Measurements from ENCODE around the gene STXBP6.

STXBP6 gene

DNA sequence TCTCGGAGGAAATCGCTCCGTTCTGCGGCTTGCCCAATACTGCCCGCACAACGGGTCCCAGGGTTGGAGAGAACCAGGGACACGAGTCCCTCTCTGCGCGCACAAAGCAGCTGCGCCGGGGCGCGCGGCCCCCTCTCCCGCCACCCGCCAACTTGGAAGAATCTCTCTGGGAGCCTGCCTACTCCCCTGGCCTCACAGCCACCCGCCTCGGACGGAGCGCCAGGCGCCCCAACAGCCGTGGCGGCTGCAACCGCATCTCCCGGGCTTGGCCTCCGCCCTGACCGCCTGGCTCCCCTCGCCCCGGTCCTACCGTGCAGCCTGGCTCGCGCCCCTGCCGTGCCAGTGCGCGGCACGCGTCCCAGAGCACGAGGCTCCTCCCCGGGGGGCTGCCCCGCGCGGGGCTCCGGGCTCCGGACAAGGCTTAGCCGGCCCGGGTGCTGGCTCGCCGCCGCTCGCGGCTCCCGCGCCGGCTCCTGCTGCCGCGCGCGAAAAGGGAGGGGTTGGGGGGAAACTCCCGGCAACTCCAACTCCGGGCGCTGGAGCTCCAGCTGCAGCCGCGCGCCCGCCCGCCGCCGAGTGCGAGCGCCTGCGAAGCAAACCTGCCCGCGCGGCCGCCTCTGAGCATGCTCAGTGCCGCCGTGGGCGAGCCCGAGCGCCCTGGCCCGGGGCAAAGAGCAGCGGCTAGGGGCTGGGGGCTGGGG is at the start of gene STXBP6:
TSS of gene STXBP6 (minus strand) at position 580 of the 701 bp plus-strand sequence. CDS start 75,329 bp downstream, outside the sequence.
- DNase-seq: no peak

DNA sequence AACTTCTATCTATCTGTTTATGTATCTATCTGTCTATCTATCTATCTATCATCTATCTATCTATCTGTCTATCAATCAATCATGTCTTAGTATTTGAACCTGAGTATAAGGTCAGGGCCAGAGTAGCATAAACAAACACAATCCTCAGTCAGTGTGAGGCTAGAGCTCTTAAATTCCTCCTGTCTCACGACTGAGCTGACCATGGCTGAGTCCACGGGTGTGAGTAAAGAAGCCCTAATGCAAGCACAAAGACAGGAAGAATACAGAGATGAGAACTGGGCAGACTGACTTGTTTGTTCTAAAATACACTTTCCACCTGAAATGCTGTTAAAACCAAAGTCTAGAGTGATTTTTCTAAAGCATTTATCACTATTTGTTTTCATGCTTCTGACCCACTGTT is 47.2 kb upstream of the STXBP6 start:
- no peak for DNase-seq

DNA sequence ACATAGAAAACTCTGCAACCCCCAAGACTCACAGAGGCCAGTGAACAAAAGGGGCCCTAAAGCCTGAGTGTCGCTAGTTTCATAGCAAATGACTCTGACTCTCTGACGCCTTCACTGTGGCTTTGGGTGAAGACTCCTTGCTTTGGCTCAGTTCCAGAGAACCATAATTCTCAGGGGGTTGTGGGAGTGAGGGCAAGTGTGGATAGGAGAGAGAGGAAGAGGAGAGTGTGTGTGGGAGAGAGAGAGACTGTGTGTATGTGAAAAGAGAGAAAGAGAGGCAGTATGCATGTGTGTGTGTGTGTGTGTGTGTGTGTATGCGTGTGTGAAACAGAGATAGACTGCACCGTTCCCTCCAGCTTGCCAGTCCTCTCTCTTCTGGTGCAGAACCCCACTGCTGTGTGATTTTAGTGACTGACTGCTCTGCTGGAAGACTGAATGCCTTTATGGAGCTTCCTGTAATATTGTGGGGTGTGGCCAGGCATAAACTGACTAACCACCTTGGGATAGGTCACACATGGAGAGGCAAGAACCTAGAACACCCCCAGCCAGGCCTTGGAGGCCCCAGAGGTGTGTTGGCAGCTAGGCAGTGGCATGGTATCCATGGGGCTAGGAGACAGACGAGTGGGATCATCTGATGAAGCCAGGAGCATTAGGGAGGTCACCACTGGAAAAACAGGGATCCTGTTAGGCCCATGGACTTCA is 45.9 kb upstream of the STXBP6 start:
- no peak for DNase-seq

DNA sequence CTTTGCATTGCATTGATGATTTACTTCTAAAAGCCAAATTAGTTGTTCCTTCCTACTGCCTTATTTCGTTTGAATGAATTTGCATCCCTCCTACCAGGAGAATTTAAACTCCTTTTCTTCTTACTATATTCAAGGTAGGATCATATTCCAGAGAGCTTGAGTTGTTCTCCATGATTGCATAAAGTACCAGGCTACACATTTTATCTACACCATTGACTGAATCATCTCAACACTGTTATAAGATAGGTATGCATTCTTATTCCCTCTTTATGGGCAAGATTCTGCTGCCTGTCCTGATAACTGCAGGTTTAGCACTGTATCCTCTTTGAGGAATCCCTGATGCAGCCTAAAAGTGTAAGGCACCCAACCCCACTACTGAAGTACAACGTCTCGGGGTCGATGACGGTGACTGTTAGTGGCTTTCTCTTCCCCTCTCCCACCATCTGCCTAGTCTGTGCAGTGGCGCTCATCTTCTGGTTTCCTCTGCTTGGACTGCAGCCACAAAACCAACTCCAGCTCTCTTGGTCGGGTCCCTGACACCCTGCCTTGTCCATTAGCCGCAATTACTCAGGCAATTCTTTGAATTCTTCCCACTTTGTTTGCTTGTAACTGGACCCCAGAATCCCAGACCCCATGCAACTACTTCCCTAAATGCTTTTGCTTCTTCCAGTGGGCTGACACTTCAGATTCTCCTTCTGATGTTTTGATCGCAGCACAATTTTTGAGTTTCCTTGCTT is 44.4 kb upstream of the STXBP6 start:
- no peak for DNase-seq

DNA sequence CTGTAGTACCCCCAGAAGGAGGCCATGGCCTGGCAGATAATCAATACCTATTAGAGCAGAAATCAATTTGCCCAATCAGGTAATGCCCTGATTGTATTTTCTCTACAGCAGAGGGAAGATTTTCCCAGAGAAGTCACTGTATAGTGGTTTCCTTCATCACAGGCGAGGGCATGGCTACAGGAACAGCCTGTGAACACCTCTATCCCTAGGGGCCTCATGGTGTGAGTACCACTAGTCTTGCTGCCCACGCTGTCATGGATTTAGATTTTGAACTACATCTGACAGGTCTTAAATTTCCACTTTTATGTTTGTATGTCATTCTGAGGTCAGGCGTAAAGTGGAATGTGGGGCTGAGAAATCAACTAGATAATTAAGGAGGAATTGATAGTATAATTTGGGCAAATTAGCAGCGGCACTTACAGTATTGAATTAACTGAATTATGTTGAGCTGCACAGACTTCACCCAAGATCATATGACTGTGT is 42.4 kb upstream of the STXBP6 start:
- no peak for DNase-seq

DNA sequence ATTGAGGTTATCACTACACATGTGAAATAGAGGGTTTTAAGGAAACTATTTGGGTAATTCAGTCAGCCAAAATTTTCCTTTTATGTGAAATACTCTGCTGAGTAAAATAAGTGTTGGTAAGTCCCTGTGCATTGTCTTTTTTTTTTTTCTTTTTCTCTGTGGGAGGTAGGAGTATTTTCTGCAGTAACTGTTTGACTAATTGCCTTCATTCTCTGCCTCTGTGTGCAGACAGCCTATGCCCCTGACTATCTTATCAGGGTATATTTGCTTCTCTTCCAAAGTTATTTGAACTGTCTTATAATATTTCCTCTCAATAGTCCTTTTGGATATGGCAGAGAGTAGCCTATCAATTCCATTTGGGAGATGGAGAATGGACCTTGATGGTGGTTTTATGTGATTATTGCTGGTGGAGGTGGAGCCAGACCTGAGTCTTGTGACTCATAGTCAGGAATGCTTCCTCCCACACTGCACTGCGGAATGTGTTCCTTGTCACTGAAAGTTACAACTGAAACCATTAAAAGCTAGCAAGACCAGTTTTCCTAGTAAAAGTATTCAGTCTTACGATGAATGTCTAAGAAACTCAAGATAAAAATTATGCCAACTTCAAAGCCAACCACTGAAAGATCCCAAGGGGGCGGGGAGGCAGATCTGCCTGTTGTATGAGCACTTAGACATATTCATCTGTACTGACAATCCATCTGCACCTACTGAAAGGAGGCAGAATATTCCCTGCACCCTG is 40.9 kb upstream of the STXBP6 start:
- no peak for DNase-seq

DNA sequence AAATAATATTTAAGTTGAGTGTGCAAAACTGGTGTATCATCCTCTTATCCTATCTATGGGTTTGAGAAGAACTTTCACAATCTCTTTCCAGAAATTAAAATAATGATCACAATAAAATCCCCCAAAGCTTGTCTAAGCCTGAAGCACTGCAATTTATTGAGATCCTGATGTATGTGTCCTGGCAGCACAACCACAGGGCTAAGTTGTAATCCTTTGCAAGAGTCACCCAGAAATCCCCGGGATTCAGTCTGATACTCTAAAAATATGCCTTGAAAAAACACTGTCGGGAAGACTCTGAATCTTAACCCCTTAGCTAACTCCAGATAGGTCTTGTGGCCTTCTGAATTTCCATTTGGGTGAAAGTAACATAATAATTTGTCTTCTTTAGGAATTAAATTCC is 40.3 kb upstream of the STXBP6 start:
- no peak for DNase-seq

DNA sequence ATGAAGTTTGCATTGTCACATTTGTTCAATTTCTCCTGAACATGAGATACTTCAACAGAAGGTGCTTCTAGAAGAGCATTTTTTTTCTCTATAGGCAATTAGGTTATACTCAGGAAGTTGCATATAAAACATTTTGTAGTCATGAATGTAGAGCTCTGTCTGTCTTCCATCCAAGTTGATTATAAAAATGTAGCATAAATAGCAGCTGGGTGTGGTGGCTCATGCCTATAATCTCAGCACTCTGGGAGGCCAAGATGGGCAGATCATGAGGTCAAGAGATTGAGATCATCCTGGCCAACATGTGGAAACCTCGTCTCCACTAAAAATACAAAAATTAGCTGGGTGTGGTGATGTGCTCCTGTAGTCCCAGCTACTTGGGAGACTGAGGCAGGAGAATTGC is 39.5 kb upstream of the STXBP6 start:
- no peak for DNase-seq

DNA sequence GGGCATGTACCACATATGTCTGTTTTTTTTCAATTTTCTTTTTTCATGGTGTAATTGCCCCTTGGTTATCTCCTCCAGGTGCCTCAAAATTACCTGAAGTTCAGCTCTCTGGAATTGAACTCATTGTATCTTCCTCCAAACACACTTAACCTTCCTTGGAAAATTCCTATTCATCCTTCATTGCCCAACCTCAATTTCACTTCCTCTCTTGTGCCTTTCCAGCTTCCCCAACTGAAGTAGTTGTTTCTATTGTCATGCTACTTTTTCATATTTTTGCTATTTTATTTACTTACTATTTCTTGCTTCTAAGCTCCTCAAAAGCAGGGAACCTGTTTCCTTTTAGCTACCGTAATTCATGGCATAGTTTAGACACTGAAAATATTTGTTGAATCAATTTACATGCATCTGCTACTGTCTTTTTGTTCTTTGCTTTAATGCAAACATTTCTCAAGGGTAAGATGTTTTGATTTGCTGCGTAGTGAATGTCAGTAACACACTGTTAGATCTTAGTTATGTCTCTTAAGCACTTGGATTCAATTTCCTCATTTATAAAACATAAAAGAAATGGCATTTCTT is 37.0 kb upstream of the STXBP6 start:
- no peak for DNase-seq

DNA sequence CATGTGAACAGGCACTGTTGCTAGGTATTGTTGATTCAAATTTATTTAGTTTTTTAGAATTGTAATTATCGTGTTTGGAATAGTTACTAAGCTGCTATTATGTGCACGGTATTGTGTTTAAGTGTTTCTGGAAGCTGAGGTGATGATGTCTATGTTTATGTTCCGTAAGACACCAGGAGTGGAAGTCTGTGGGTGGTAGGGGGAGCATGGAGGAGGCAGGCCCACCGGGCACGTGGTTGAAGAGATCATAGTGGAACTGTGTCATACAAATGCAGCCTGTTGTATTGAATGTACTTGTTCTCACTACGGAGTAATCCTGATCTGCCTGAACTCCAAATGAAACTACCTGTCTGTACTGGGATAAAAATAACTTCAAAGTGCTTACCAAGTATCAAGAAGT is 36.1 kb upstream of the STXBP6 start:
- no peak for DNase-seq

DNA sequence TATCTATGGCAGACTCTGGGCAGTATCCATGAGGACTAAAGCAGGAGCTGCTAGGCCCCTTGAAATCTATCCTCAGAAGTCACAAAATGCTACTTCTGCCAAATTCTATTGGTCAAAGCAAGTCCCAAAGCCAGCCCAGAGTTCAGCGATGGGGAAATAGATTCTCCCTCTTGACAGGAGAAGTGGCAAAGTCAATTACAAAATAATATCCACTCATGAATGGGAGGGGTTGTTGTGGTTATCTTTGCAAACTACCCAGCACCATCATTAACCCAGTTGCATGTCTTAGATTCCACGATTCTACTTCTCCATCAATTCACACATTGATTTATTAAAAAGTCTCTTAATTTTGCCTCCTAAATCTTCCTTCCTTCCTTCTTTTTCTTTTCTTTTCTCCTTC is 30.7 kb upstream of the STXBP6 start:
- no peak for DNase-seq

DNA sequence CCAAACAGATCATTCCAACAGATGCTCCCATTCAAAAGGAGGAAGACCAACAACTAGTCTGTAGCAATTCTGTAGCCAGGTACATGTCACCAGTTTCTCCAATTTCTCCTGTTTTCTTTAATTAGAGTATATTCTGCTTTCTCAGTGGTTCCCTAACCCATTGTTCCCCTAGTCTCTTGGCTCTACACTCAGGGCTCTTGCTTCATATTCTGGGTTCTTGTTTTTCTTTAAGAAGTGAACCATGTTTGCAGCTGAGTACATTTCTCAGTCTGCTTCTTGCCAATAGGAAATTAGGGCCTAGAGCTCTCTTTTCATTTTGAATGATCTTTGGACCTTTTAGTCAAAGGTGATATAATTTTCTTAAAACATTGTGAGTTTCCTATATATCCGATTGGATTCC is 29.4 kb upstream of the STXBP6 start:
- no peak for DNase-seq

DNA sequence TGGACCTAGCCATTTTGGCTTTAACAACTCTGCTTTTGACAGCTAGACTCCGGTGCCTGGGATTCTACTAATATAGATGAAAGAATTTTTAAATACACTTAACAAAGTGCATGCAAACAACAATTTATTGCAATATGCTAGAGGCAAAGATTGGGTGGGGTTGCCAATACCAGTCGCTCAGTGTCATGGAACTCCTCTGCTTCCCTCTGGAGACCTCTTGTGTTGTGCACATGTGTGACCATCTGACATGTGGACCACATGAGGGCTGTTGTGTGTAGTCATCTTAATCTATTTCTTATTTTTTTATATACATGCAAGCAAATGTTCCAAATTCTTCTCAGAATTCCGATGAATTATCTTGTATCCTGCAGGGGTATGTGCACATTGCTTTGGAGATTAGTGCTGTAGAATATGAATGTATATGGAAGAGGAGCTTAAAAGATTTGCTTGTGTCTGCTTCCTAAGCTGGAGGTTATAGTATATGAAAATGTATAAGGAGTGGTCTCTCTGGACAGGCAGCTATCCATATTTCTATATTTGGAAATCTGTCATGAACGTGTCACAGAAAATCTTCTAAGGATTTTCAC is 24.2 kb upstream of the STXBP6 start:
- DNase-seq: no peak

DNA sequence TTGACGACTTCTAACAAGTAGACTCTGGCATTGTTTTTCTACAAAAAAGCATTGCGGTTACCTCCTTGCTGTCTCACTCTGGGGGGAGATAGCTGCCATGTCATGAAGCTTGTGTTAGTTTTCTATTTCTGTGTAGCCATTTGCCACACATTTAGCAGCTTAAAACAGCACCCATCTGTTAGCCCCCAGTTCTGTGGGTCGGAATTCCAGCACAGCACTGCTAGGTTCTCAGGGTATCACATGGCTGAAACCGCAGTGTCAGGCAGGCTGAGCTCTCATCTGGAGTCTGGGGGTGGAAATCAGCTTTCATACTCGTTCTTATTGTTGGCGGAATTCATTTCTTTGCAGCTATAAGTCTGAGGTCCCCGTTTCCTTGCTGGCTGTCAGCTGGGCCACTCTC is 19.9 kb upstream of the STXBP6 start:
- DNase-seq: no peak

DNA sequence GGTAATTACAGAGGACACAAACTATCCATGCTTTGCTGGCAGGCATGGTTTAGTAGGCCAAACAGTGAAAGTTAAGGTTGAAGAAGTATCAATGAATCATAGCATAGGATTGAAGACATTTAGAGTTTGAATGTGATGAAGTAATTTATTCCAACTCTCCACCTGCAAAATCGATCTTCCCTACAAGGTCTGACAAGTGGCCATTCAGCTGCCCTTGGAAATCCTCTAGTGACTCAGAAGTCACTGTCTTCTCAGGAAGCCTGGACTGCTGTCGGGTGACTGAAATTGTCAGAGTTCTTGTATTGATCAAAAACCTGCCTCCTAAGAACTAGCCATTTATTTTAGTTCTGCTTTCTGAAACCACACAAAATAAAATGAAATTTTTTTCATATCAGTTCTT is 17.7 kb upstream of the STXBP6 start:
- no peak for DNase-seq

DNA sequence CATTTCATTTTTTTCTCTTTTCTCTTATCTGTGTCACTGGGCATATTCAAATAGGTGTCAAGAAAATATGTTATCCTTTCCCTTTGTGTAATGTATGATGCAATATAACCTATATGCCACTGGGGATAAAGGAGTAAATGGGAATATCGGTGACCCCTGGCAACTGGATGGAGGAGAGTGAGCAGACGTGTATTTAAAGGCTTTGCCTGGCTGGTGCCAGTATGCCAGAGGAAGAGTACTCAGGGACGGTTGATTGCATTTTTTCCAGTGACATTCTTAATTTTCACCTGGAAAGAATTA is 12.0 kb upstream of the STXBP6 start:
- DNase-seq: no peak

DNA sequence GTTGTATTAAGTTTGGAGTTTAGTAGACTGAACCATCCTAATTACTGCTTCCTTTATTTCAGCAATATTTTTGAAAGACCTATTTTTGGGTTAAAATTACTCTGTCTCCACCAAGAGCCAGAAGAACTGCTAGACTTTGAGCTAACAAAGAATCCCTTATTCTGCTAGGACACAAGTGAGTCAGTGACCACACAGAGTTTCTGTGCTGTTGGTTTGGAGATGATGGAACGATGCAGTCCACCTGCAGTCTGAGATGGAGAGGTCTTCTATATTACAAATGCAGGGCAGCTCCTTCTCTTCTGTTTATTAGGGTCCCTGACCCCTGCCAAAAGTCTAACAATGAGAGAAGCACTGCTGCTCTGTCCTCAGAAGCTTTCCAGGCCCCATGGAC is 6.7 kb upstream of the STXBP6 start:
- no peak for DNase-seq

DNA sequence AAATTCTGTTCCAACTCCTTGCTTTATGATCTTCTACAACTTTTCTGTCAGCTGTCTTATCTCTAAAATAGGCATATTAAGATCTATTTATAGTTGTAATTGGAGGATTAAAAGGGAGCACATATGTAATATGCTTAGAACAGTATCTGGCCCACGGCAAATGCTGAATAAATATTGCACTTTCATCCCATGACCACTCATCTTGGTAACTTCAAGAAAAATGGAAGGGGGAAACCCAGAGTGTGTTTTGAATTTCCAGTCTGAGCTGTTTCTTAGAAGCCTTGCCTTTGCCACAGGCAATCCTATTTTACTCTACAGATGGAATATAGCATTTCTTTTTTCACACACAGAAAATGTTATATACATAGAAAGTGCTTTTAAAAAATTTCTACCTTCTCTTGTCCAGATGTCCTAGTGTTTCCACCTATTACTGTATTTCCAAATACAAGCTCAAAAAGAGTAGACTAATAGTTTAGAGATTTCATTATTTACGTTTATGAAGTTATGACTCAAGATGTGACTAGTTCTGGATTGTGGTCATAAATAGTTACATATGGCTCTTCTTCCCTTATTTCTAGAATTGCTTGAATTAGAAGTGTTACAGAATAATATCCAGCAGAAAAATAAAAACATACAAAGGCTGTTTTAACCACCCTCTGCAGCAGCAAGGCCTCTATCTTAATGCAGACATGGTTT is 6.2 kb upstream of the STXBP6 start:
- no peak for DNase-seq

DNA sequence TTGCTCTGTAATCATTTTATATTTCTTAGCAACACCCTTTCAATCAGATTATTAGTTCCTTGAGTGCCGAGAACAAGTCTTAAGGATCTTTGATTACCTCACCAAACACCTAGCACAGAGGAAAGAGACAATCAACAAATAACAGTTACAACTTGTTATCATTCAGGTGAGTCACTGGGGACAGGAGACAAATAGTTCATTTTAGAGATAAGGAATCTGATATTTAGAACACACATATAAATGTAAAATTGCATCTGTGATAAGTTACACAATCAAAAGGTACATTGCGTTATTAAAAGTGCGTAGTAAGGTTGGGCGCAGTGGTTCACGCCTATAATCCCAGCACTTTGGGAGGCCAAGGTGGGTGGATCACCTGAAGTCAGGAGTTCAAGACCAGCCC is 5.1 kb upstream of the STXBP6 start:
- no peak for DNase-seq

DNA sequence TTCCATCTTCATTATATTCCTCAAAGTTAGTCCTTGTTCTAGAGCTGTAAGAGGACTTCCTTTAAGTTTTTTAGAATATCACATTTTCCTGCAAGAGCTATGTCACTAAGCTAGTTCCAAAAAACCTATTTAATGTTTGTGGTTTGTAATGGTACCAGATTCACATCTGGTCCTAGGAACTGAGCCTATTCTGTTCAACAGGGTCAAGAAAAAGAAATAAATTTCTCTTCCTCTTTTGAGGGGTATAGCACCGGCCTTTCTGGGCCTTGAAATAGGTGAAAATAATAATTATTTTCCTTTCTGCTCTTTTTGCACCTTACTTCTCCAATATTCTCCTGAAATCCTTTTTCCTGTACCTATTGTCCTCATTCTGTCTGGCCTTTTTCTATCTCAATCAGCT is 3.6 kb upstream of the STXBP6 start:
- no peak for DNase-seq

DNA sequence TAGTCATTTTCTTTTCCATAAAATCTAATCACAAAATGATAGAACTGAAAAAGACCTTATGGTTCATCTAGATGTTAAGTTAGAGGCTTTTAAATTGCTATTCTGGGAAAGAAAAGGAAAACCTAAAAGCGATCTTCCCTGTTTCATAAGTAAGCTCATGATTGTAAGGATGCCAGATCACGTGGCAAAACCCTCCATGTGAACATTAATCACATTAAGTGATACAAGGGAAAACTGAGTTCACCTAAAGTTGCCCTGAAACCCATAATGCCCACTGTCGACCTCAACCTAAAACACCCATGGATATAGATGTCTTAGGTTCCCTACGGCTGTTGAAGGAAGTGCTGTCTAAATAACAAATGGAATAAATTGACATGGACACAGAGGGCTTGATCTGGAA is 3.0 kb upstream of the STXBP6 start:
- no peak for DNase-seq

DNA sequence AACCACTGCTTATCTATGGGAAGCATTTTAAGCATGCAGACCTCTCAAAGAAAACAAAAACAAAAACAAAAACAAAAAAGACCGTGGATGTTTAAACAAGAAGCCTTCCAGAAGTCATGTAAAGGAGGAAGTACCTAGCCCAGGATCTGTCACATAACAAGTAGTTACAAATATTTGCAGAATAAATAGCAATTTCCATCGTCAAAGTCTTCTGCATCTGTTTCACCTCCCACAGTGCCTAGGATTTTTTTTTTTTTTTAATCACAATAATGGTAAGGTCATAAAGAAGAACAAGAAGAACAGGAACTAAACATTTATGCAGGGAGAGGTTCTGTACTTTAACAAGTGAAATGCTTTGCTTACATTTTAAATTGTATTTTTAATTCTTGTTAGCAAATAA is 2.4 kb upstream of the STXBP6 start:
- DNase-seq: no peak

Measured in CD4-positive, alpha-beta T cell treated with Interleukin-12 subunit alpha and Interleukin-12 subunit beta, for 1 hour (primary cell).